ENCODE measurements around the gene C1QTNF6. TPM values are rescaled to one million over a fixed set of nuclear protein-coding genes. Genes with fewer than 3 reads are reported as not detected.
"Not testable (repeated sequence)": the region's sequence is repeated elsewhere in the genome, so short reads cannot be mapped to it uniquely, and the experiment has no call there.

C1QTNF6 gene
- total and polyA plus RNA-seq, 9 donors = 10.3 to 28.9 (median 17.5) TPM

- DNase-seq = peak; percentile 98
- Histone ChIP-seq H3K4me3 (ENCODE audit: low read length) (no peak overlapping the region), H3K27ac (ENCODE audit: low read length) (peak overlapping the region; percentile 85), H3K36me3 (ENCODE audit: control insufficient read depth, insufficient read depth, low read length) (no peaks in the 10 kb centered on the region), H3K27me3 (ENCODE audit: control insufficient read depth, insufficient read depth, low read length) (peaks cover 26% of the 10 kb centered on the region), H3K9me3 (replicated peaks; ENCODE audit: control insufficient read depth, low read depth, low read length) (no peaks in the 10 kb centered on the region), H3K4me1 (ENCODE audit: control insufficient read depth, insufficient read depth, low read length) (peaks cover 66% of the 10 kb centered on the region)
- 2% methylated on average over 10 of the region's 23 CpGs for WGBS (ENCODE audit: insufficient coverage)
These were observed 11.5 kb downstream of the C1QTNF6 start for GRCh38 chr22:37176464-37177061.

DNA sequence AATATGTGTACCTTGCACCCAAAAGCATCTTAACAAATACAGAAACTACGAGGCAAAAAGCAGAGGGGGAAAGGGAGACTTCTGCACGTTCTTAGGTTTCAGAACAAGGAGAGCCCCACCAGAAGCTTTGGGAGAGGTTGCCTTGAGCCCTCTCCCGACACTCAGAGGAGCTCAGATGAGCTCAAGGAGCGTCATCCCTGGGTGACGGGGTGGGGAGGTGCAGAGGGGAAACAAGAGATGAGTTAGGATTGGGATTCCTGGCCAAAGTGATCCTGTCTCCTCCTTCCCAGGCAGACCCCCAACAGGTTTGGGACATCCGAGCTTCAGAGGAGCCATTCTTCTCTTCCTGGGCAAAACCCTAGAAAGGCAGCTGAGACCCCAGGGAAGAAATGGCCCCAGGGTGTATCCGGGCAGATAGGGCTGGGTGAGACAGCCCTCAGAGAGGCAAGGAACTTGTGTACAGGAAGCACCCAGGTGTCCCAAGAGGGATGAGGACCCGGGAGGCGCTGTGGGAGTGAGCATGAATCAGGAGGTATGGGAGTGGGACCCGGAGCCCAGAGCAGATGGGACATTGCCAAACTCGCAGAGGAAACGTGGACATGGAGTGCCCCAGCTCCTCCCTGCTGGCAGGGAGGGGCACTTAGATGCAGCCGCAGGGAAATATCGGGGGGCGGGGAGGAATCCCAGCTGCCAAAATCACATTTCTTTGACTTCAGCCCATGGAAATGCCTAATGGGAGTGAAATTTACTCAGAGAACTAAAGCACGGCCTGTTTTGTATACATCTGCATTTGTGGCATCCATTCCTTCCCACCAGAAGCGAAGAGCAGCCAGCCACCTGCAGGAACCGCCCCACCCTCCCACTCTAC lies 12.4 kb downstream of the C1QTNF6 start:
- H3K4me1 ChIP-seq (ENCODE audit: control insufficient read depth, insufficient read depth, low read length) = peaks cover 66% of the 10 kb centered on the region
- peaks cover 26% of the 10 kb centered on the region for H3K27me3 ChIP-seq (ENCODE audit: control insufficient read depth, insufficient read depth, low read length)
- H3K4me3 ChIP-seq (ENCODE audit: low read length) = no peak overlapping the region
- H3K36me3 ChIP-seq (ENCODE audit: control insufficient read depth, insufficient read depth, low read length) = no peaks in the 10 kb centered on the region
- H3K27ac ChIP-seq (ENCODE audit: low read length) = peak overlapping the region; percentile 85
- peak; percentile 78 for DNase-seq
- 27% methylated on average over 10 of the region's 18 CpGs for WGBS (ENCODE audit: insufficient coverage)
- no peaks in the 10 kb centered on the region for H3K9me3 ChIP-seq (replicated peaks; ENCODE audit: control insufficient read depth, low read depth, low read length)

- no peak overlapping the region for H3K4me3 ChIP-seq (ENCODE audit: low read length)
- WGBS (ENCODE audit: insufficient coverage) = 70% methylated on average over 2 of the region's 9 CpGs
- no peaks in the 10 kb centered on the region for H3K9me3 ChIP-seq (replicated peaks; ENCODE audit: control insufficient read depth, low read depth, low read length)
- no peaks in the 10 kb centered on the region for H3K36me3 ChIP-seq (ENCODE audit: control insufficient read depth, insufficient read depth, low read length)
- no peak overlapping the region for H3K27ac ChIP-seq (ENCODE audit: low read length)
- peaks cover 62% of the 10 kb centered on the region for H3K4me1 ChIP-seq (ENCODE audit: control insufficient read depth, insufficient read depth, low read length)
- no peak for DNase-seq
- peaks cover 26% of the 10 kb centered on the region for H3K27me3 ChIP-seq (ENCODE audit: control insufficient read depth, insufficient read depth, low read length)
These were observed 13.1 kb downstream of the C1QTNF6 start for GRCh38 chr22:37174964-37175363.

DNA sequence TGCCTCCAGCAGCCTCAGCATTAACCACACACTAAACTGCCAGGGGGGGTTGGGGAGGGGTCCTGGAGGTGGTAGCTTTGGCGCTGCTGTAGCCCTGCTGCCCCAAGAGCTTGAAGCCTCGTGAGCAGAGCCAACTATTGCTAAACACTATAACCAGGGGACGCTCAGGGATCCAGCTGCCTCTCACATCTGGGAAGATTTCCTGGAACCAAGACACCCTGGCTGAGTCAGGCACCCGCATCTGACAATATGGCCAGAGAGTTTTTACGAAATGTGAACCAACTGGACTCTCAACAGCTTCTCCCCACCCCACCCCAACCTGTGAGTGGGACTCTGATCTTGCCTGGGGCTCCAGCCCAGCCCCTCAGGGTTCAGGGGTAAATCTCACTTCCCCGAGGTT lies 14.3 kb downstream of the C1QTNF6 start:
- H3K27ac ChIP-seq (ENCODE audit: low read length) = no peak overlapping the region

DNA sequence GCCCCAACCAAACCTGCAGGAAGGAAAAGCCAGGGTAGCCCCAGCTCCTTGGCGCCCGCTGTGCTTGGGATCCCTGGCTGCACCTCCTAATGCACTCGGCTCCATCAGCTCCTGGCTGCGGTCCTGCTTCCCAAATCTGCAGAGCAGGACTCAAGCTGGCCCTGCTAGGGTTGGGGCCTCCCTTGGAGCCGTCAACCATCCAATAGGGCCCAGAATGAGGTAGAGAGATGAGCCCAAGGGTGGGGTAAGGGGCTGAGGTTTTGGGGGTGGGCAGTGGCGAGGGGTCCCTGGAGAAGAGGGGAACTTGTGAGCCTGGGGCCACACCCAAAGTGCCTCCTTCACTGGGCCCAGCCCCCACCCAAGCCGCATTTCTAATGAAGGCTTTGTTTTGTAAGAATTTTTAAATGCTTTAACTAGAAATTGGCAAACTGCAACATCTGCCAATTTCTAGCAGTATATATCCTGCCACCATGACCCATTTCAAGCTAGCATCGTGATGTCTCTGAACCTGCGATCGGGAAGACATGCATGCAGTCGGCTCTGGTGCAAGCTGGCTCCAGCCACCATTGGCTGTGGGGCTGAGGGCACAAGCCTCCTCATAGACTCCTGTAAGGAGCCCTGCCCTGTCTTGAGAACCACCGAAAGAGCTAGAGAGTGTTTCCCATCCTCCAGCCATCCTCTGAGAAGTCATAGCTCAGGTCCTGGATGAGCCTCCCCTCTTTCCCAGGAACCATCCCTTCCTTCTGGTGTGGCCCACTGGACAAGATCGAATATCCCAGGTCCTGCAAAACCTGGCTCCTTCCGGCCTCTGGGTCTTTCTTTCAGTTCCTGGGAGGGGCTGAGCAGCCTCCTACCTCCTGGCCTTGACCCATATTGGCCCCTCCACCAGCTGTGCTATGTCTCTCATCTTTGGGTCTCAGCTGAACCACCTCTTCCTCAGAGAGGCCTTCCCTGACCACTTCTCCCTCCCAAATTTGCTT lies 15.5 kb downstream of the C1QTNF6 start:
- peaks cover 38% of the 10 kb centered on the region for H3K4me1 ChIP-seq (ENCODE audit: control insufficient read depth, insufficient read depth, low read length)
- H3K27ac ChIP-seq (ENCODE audit: low read length) = no peak overlapping the region
- H3K4me3 ChIP-seq (ENCODE audit: low read length) = no peak overlapping the region
- DNase-seq = no peak
- H3K27me3 ChIP-seq (ENCODE audit: control insufficient read depth, insufficient read depth, low read length) = peaks cover 26% of the 10 kb centered on the region
- WGBS (ENCODE audit: insufficient coverage) = 56% methylated on average over 11 of the region's 14 CpGs
- H3K36me3 ChIP-seq (ENCODE audit: control insufficient read depth, insufficient read depth, low read length) = no peaks in the 10 kb centered on the region
- H3K9me3 ChIP-seq (replicated peaks; ENCODE audit: control insufficient read depth, low read depth, low read length) = no peaks in the 10 kb centered on the region

More for the DNA sequence above, 14.3 kb downstream of the C1QTNF6 start:
- Histone ChIP-seq H3K4me1 (ENCODE audit: control insufficient read depth, insufficient read depth, low read length) (peaks cover 50% of the 10 kb centered on the region), H3K27me3 (ENCODE audit: control insufficient read depth, insufficient read depth, low read length) (peaks cover 26% of the 10 kb centered on the region), H3K36me3 (ENCODE audit: control insufficient read depth, insufficient read depth, low read length) (no peaks in the 10 kb centered on the region), H3K4me3 (ENCODE audit: low read length) (no peak overlapping the region), H3K9me3 (replicated peaks; ENCODE audit: control insufficient read depth, low read depth, low read length) (no peaks in the 10 kb centered on the region)
- WGBS (ENCODE audit: insufficient coverage) = 16% methylated on average over 3 of the region's 6 CpGs
- DNase-seq = peak; percentile 92

DNA sequence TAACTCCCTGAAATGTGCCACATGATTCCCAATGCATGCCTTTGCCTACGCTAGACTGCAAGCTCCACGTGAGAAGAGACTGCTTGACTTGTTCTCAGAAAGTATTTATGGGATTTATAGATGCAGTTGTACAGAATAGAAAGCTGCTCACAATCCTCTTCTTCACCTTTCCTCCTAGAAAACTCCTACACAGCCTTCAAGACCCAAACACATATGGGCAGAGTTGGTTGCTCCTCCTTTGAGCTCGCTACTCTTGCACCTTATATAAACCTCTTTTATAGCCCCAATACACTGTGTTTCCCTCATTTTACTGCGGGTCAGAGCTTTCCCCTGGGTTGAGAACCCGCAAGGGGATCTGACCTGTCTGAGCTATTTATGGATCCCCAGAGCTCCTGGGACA lies 16.4 kb downstream of the C1QTNF6 start:
- Histone ChIP-seq H3K27me3 (ENCODE audit: control insufficient read depth, insufficient read depth, low read length) (peaks cover 26% of the 10 kb centered on the region), H3K4me3 (ENCODE audit: low read length) (no peak overlapping the region), H3K27ac (ENCODE audit: low read length) (no peak overlapping the region), H3K9me3 (replicated peaks; ENCODE audit: control insufficient read depth, low read depth, low read length) (no peaks in the 10 kb centered on the region), H3K36me3 (ENCODE audit: control insufficient read depth, insufficient read depth, low read length) (no peaks in the 10 kb centered on the region), H3K4me1 (ENCODE audit: control insufficient read depth, insufficient read depth, low read length) (peaks cover 32% of the 10 kb centered on the region)
- 44% methylated on average over 3 of the region's 5 CpGs for WGBS (ENCODE audit: insufficient coverage)
- no peak for DNase-seq

DNA sequence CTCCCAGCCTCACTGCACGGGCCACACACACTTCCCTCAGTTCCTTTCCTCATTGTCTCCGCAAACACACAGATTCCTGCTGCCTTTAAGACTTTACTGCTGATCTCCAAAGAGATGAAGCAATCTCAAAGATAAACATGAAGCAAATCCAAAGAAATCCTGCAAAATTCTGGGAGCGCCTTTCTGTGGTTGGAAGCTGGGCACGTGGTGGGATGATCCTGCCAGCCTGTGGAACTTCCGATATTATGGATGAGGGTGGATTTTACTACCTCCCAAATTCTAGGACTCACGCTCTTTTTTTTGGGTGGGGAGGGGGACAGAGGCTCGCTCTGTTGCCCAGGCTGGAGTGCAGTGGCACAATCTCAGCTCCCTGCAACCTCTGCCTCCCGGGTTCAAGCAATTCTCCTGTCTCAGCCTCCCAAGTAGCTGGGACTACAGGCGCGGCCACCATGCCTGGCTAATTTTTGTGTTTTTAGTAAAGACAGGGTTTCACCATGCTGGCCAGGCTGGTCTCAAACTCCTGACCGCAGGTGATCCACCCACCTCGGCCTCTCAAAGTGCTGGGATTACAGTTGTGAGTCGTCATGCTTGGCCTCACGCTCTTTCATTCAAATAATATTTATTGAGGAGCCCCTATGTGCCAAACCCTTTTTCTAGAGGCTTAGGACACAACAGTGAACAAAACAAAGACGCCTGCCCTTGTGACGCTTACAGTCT lies 17.2 kb downstream of the C1QTNF6 start:
- not testable (repeated sequence) for H3K36me3 ChIP-seq (ENCODE audit: control insufficient read depth, insufficient read depth, low read length); H3K4me3 ChIP-seq (ENCODE audit: low read length); H3K9me3 ChIP-seq (replicated peaks; ENCODE audit: control insufficient read depth, low read depth, low read length); H3K27ac ChIP-seq (ENCODE audit: low read length); DNase-seq
- H3K27me3 ChIP-seq (ENCODE audit: control insufficient read depth, insufficient read depth, low read length) = peaks cover 23% of the 10 kb centered on the region
- H3K4me1 ChIP-seq (ENCODE audit: control insufficient read depth, insufficient read depth, low read length) = peaks cover 25% of the 10 kb centered on the region
- WGBS (ENCODE audit: insufficient coverage) = 95% methylated on average over 5 of the region's 16 CpGs

DNA sequence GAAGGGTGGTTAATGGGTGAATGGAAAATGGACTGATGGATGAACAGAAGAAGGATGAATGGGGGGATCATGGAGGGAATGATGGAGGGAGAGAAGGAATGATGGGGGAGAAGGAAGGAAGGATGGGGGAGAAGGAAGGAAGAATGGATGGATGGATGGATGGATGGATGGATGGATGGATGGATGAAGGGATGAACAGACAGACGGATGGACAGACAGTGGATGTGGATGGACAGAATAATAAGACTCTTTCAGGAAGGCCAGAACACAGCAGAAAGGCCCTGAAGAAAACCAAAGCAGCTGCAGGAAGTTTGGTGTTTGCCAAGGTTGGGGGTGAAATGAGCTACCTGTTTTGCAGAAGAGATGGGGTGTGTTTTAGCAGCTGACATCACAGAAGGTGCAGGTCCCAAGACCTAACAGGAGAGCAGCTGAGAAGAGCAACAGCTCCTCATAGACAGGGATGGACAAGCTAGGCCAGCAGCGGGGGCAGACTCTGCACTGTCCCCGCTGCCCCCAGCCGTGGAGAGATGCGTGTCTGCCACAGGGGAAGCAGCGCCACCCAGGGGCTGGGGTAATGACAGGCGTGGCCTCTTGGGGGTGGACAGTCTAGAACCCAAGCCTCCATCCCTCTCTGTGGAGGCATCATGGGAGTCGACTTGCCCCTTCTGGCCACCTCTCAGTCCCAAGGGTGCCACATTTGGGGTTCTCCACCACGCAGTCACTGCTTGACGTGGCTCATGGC lies 17.9 kb downstream of the C1QTNF6 start:
- H3K4me3 ChIP-seq (ENCODE audit: low read length) = no peak overlapping the region
- no peaks in the 10 kb centered on the region for H3K9me3 ChIP-seq (replicated peaks; ENCODE audit: control insufficient read depth, low read depth, low read length)
- peaks cover 18% of the 10 kb centered on the region for H3K4me1 ChIP-seq (ENCODE audit: control insufficient read depth, insufficient read depth, low read length)
- H3K36me3 ChIP-seq (ENCODE audit: control insufficient read depth, insufficient read depth, low read length) = no peaks in the 10 kb centered on the region
- WGBS (ENCODE audit: insufficient coverage) = 88% methylated on average over 10 of the region's 10 CpGs
- no peak overlapping the region for H3K27ac ChIP-seq (ENCODE audit: low read length)
- H3K27me3 ChIP-seq (ENCODE audit: control insufficient read depth, insufficient read depth, low read length) = peaks cover 16% of the 10 kb centered on the region
- no peak for DNase-seq

GRCh38 chr22:37169406-37169805 lies 18.6 kb downstream of the C1QTNF6 start:
- H3K36me3 ChIP-seq (ENCODE audit: control insufficient read depth, insufficient read depth, low read length) = no peaks in the 10 kb centered on the region
- no peak overlapping the region for H3K4me3 ChIP-seq (ENCODE audit: low read length)
- 86% methylated on average over 6 of the region's 8 CpGs for WGBS (ENCODE audit: insufficient coverage)
- H3K27me3 ChIP-seq (ENCODE audit: control insufficient read depth, insufficient read depth, low read length) = peaks cover 10% of the 10 kb centered on the region
- no peaks in the 10 kb centered on the region for H3K9me3 ChIP-seq (replicated peaks; ENCODE audit: control insufficient read depth, low read depth, low read length)
- no peak overlapping the region for H3K27ac ChIP-seq (ENCODE audit: low read length)
- no peak for DNase-seq
- H3K4me1 ChIP-seq (ENCODE audit: control insufficient read depth, insufficient read depth, low read length) = peaks cover 14% of the 10 kb centered on the region

Measured in muscle of leg (tissue), 11 donors.